Lower leg skin (tissue), 3 donors: ENCODE results near the gene FLAD1.

Experiments used
- POLR2A ChIP-seq, 2 donors: fragments of 450-650 bp; IDR thresholded peaks; one replicate each; pipeline ENCODE4 v1.6.1; 2016 to 2017; ENCODE audit warnings: antibody characterized with exemption in 2 of 2, mild to moderate bottlenecking in 1 of 2, moderate library complexity in 1 of 2
- TF ChIP-seq, protein P1 (sequence below), 3 donors: fragments of 450-650 bp; IDR thresholded peaks; one replicate each; pipeline ENCODE4 v1.5.1; 2016; ENCODE audit warnings: antibody characterized with exemption in 3 of 3, mild to moderate bottlenecking in 3 of 3, moderate library complexity in 2 of 3

DNA sequence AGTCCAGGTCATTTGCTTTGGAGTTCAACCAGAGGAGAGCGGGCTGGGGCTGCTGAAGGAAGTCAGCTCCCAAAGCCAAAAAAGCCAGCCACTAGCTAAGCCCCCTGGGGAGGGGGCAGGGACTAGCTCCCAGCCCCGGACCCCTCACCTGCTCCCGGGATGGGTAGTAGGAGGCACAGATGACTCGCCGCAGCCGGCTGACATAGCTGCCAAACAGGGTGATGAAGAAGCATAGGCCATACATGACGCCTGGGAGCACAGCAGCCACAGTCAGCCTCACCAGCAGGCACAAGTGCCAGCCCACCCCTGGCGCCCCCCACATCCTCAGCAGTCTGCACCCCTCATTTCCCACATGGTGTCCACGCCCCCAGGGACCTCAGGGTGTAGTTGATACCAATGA, 43.0 kb downstream of the FLAD1 start:
- TF ChIP-seq, protein P1, sequence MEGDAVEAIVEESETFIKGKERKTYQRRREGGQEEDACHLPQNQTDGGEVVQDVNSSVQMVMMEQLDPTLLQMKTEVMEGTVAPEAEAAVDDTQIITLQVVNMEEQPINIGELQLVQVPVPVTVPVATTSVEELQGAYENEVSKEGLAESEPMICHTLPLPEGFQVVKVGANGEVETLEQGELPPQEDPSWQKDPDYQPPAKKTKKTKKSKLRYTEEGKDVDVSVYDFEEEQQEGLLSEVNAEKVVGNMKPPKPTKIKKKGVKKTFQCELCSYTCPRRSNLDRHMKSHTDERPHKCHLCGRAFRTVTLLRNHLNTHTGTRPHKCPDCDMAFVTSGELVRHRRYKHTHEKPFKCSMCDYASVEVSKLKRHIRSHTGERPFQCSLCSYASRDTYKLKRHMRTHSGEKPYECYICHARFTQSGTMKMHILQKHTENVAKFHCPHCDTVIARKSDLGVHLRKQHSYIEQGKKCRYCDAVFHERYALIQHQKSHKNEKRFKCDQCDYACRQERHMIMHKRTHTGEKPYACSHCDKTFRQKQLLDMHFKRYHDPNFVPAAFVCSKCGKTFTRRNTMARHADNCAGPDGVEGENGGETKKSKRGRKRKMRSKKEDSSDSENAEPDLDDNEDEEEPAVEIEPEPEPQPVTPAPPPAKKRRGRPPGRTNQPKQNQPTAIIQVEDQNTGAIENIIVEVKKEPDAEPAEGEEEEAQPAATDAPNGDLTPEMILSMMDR (IDR thresholded peaks at IDR 0.05) = no peak
- no peak for TF ChIP-seq POLR2A (IDR thresholded peaks at IDR 0.05)
